Glutamatergic neuron (in vitro differentiated cells): ENCODE data around the gene FXYD7. TPM values are rescaled to one million over a fixed set of nuclear protein-coding genes. Genes with fewer than 3 reads are reported as not detected.
"Not testable (repeated sequence)": the region's sequence is repeated elsewhere in the genome, so short reads cannot be mapped to it uniquely, and the experiment has no call there.

Experiments used
- DNase-seq: peaks from one replicate; pipeline ENCODE4 v3.0.0; 2022
- H3K27ac Mint-ChIP-seq: one replicate; pipeline ENCODE4 v1.8.0; 2020; ENCODE audit warnings: mild to moderate bottlenecking, mixed read lengths, inconsistent platforms; ENCODE audit not compliant: unreplicated experiment
- H3K27me3 Mint-ChIP-seq: one replicate; pipeline ENCODE4 v1.8.0; 2020; ENCODE audit warnings: mild to moderate bottlenecking, moderate library complexity, mixed read lengths, inconsistent platforms; ENCODE audit not compliant: unreplicated experiment
- H3K36me3 Mint-ChIP-seq: one replicate; pipeline ENCODE4 v1.8.0; 2020; ENCODE audit warnings: mild to moderate bottlenecking, mixed read lengths, inconsistent platforms; ENCODE audit not compliant: unreplicated experiment
- H3K4me1 Mint-ChIP-seq: one replicate; pipeline ENCODE4 v1.8.0; 2020; ENCODE audit warnings: mild to moderate bottlenecking, low read depth, mixed read lengths, inconsistent platforms; ENCODE audit not compliant: unreplicated experiment
- H3K4me3 Mint-ChIP-seq: one replicate; pipeline ENCODE4 v1.8.0; 2020; ENCODE audit warnings: mild to moderate bottlenecking, mixed read lengths, inconsistent platforms; ENCODE audit not compliant: unreplicated experiment
- H3K9me3 Mint-ChIP-seq: one replicate; pipeline ENCODE4 v1.8.0; 2020; ENCODE audit warnings: mild to moderate bottlenecking, moderate library complexity, mixed read lengths, inconsistent platforms; ENCODE audit not compliant: unreplicated experiment
- CTCF ChIP-seq: fragments of 200-600 bp; sonication (generic); IDR thresholded peaks from one replicate; pipeline ENCODE4 v1.5.0; 2021; ENCODE audit not compliant: partially characterized antibody, unreplicated experiment
- total RNA-seq: library from RNA; stranded (reverse); fragmentation: NEBNext Ultra II Directional; extraction: Animal tissue kit (Norgen Biotek cat#: 25700); gene quantifications from one replicate; pipeline ENCODE4 v1.2.1, GENCODE V29; 2021; ENCODE audit not compliant: unreplicated experiment

The FXYD7 gene
- total RNA-seq, 1 donor from 2014 or later = 22.3 TPM

DNA sequence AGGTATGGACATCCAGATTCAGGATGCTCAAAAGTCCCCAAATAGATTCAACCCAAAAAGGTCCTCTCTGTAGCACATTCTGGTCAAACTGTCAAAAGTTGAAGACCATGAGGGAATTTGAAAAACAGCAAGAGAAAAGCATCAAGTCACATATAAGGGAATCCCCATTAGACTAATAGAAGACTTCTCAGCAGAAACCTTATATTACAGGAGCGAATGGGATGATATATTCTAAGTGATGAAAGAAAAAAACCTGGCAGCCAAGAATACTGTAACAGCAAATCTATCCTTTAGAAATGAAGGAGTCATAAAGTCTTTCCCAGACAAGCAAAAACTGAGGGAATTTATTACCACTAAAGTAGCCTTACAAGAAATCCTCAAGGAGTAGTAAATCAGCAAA, 41.2 kb downstream of the FXYD7 start:
- Mint-ChIP-seq H3K27ac (no peak overlapping the region), H3K4me3 (no peak overlapping the region), H3K27me3 (peaks cover 2% of the 10 kb centered on the region), H3K36me3 (peaks cover 7% of the 10 kb centered on the region), H3K9me3 (peaks cover 3% of the 10 kb centered on the region), H3K4me1 (no peaks in the 10 kb centered on the region)
- no peak for DNase-seq
- no peak for TF ChIP-seq CTCF

GRCh38 chr19:35184884-35185283, 41.8 kb downstream of the FXYD7 start:
- no peak for TF ChIP-seq CTCF
- Mint-ChIP-seq H3K36me3 (peaks cover 7% of the 10 kb centered on the region), H3K27ac (no peak overlapping the region), H3K4me3 (no peak overlapping the region), H3K4me1 (no peaks in the 10 kb centered on the region), H3K9me3 (peaks cover 3% of the 10 kb centered on the region), H3K27me3 (peaks cover 2% of the 10 kb centered on the region)
- no peak for DNase-seq

- H3K4me1 Mint-ChIP-seq = no peaks in the 10 kb centered on the region
Observed at GRCh38 chr19:35194012-35194984, 51.2 kb downstream of the FXYD7 start.

DNA sequence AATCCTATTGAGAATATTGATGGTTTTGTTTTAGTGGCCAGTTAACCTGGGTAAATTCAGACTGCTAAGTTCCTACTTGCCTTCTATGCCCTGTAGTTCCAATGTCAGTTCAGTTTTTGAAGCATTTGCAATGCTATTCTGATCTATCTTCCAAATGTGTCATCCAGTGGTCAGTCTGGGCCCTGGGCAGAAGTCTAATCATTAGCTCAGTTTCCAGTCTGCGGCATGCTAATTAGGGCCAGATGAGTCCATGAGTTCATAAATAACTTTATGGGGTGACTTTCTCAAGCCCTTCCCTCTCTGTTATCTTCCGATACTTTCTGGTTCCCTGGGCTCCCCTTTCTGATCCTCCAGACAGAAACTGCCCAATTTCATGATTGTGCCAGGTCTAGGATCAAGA, 52.8 kb downstream of the FXYD7 start:
- H3K9me3 Mint-ChIP-seq = peaks cover 4% of the 10 kb centered on the region
- H3K27ac Mint-ChIP-seq = no peak overlapping the region
- H3K4me3 Mint-ChIP-seq = no peak overlapping the region
- no peaks in the 10 kb centered on the region for H3K27me3 Mint-ChIP-seq
- DNase-seq = no peak
- no peaks in the 10 kb centered on the region for H3K4me1 Mint-ChIP-seq
- no peak for TF ChIP-seq CTCF
- peaks cover 7% of the 10 kb centered on the region for H3K36me3 Mint-ChIP-seq

More at GRCh38 chr19:35194012-35194984, 51.2 kb downstream of the FXYD7 start:
- Mint-ChIP-seq H3K27me3 (no peaks in the 10 kb centered on the region), H3K27ac (no peak overlapping the region), H3K4me3 (no peak overlapping the region), H3K36me3 (peaks cover 7% of the 10 kb centered on the region), H3K9me3 (peaks cover 4% of the 10 kb centered on the region)
- DNase-seq = no peak
- TF ChIP-seq CTCF = no peak

GRCh38 chr19:35196861-35197260, 53.8 kb downstream of the FXYD7 start:
- H3K4me1 Mint-ChIP-seq, H3K27me3 Mint-ChIP-seq, H3K36me3 Mint-ChIP-seq, H3K4me3 Mint-ChIP-seq, H3K27ac Mint-ChIP-seq, H3K9me3 Mint-ChIP-seq, DNase-seq: not testable (repeated sequence)
